ENCODE measurements around the gene TUBA1C.
"Not testable (repeated sequence)": the region's sequence is repeated elsewhere in the genome, so short reads cannot be mapped to it uniquely, and the experiment has no call there.

TUBA1C gene

DNA sequence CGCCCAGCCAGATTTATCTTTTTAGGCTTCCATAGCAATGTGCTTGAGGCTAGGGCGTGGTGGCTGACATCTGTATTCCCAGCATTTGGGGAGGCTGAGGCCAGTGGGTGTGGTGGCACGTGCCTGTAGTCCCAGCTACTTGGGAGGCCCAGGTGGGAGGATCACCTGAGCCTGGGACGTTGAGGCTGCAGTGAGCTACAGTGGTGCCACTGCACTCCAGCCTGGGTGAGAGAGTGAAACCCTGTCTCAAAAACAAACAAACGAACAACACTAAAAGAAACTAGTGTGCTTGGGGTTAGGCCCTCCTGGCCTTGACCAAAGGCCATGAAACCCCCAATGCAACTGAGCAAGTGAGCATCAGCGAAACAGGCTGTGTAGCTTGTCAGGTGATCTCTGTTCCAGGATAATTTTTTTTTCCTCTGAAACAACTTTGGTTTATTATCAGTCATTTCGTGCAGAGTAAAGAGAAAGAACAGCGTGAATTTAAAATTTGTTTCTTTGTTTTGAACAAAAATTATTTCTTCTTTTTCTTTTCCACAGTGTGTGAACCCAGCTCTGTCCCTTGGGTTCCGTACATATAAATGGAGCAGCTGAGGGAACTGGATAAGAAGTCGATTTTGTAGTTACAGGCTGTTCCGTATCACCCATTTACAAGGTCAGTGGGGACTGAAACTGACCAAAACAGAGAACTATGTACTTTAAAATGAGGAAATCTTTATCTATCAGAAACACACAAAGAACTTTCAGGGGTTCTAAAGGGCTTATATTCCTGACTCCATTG, 8.8 kb upstream of the TUBA1C start:
- FAIRE-seq, result no peak

DNA sequence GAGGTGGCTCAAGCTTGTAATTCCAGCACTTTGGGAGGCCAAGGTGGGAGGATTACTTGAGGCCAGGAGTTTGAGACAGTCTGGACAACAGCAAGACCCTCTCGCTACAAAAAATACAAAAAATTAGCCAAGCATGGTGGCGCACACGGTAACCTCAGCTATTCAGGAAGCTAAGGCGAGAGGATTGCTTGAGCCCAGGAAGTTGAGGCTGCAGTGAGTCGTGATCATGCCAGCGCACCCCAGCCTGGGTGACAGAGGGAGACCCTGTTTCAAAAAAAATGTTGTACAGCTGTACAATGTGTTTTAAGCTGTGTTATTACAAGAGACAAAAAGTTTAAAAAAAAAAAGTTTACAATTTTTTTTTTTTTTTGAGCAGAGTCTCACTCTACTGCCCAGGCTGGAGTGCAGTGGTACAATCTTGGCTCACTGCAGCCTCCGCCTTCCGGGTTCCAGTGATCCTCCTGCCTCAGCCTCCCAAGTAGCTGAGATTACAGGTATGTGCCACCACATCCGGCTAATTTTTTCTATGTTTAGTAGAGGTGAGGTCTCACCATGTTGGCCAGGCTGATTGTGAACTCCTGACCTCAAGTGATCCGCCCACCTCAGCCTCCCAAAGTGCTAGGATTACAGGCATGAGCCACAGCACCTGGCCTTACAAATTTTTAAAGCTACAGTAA, 7.2 kb upstream of the TUBA1C start:
- FAIRE-seq, result not testable (repeated sequence)

DNA sequence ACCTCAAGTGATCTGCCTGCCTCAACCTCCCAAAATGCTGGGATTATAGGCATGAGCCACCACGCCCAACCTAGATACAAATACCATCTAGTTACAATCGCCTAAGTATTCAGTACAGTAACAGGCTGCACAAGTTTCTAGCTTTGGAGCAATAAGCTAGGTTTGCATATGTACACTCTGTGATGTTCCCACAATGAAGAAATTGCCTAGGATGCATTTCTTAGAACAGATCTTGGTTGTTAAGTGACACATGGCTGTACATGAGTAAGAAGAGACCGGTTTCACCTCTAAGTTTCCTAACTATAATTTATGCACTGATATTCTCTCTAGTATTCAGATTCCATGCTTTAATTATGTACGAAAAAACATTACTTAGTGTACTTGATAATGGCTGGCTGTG, 5.4 kb upstream of the TUBA1C start:
- FAIRE-seq, result no peak

DNA sequence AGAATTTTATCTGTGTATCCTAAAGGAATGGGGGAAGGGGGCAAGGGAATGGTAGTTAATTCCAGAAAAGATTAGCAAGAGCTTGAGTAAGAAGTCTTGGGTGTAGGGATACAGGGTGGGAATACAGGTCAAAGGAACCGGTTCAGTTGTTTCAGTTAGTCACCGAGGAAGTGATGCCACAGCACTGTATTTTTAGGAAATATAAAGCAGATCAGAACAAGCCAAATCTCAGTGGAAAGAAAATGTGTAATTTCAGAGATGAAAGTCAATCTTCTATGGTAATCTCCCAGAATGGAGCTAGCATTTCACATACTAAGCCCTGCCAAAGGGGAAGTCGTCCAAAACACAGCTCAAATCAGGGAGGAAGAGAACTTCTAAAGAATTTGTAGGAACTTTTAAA, 4.7 kb upstream of the TUBA1C start:
- no peak for FAIRE-seq

DNA sequence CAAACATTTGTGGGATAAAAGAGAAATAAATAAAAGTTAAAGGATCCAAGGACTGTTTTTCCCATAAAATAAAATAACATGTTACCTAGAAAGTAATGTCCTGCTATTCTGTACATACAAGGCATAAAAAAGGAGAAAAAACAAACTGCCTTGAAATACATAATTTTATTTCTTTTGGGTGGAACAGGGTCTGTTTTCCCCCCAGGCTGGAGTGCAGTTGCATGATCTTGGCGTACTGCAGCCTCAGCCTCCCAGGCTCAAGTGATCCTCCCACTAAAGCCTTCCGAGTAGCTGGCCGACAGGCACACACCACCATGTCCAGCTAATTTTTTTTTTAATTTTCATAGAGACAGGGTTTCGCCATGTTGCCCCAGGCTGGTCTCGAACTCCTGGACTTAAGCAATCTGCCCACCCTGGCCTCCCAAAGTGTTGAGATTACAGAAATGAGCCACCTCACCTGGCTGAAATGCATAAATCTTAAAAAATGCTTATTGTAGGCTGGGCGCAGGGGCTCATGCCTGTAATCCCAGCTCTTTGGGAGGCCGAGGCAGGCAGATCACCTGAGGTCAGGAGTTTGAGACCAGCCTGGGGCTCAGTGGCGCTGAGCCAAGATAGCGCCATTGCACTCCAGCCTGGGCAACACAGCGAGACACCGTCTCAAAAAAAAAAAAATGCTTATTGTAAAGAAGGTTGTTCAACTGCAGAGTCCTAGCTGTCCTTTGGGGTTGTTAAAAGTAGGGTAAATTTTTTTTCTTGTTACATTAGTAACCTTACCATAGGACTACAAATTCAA, 4.1 kb upstream of the TUBA1C start:
- no peak for FAIRE-seq

DNA sequence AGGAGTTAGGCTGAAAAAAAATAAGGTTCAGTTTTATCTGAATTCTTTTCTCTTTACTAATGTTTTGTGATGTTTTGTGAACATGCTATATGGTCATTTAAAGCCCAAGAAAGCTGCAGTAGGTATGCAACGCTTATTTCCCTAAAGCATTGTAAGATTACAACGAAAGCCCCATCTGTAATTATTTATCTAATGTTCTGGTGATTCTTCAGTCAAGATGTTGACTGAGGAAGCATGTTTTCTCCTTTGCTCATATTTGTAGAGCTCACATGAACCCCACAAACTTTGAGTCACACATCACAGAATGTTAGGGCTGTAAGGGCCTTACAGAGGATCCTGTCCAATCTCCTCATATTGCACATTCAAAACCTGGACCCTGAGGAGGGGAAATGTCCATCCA, 3.2 kb upstream of the TUBA1C start:
- FAIRE-seq, result no peak

DNA sequence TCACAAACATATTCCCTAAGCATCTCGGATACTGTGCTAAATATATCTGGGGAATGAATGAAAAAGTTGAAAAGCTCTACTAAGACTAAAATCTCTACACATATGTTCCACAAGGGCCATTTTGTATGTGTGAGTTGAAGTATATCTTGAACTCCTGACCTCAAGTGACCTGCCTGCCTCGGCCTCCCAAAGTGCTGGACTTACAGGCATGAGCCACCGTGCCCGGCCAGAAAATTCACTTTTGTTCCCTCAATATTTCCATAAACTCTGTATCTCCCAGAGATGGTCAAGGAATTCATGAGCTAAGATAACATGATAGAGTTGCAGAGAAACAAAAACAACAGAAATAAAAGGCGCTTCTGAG, 1.5 kb upstream of the TUBA1C start:
- no peak for FAIRE-seq

DNA sequence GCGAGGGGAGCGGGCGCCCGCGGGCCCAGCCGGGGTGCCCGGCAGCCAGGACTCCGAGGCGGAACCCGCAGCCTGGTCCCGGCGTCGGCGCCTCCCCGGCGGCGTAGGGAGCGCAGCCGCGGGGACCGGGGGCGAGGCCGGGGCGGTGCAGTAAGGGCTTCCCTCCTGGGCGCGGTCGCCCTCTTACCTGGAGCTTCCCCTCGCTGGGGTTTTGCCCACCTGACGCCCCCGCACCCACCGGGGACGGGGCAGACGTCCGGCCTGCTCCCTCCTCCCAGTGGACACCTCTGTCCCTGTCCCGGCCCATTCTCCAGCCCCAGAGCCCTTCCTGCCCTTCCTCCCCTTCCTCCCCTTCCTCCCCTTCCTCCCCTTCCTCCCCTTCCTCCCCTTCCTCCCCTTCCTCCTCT, 413 bp upstream of the TUBA1C start:
- FAIRE-seq, result no peak

DNA sequence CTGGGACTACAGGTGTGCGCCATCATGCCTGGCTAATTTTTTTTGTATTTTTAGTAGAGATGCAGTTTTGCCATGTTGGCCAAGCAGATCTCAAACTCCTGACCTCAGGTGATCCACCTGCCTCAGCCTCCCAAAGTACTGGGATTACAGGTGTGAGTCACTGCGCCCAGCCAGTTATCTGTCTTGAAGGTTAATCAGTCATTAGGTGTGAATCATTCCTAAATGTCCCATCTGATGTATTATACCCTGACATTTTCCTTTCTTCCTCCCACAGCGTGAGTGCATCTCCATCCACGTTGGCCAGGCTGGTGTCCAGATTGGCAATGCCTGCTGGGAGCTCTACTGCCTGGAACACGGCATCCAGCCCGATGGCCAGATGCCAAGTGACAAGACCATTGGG, 4.3 kb downstream of the TUBA1C start:
- not testable (repeated sequence) for FAIRE-seq

DNA sequence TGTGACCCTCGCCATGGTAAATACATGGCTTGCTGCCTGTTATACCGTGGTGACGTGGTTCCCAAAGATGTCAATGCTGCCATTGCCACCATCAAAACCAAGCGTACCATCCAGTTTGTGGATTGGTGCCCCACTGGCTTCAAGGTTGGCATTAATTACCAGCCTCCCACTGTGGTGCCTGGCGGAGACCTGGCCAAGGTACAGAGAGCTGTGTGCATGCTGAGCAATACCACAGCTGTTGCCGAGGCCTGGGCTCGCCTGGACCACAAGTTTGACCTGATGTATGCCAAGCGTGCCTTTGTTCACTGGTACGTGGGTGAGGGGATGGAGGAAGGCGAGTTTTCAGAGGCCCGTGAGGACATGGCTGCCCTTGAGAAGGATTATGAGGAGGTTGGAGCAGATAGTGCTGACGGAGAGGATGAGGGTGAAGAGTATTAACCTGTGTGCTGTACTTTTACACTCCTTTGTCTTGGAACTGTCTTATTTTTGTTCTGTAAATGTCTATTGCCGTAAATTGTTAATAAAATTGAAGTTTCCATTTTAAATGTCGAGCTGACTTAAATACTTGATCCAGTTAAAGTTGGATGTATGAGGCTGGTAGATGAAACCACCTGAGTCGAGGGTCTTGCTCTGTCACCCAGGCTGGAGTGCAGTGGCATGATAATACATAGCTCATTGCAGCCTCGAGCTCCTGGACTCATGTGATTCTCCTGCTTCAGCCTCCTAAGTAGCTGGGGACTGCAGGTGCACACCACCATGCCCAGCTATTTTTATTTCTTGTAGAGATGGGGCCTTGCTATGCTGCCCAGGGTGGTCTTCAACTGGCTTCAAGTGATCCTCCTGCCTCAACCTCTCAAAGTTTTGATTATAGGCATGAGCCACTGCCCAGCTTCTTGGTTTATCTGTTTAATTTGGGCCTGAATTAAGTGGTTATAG, 8.2 kb downstream of the TUBA1C start:
- FAIRE-seq, result no peak

DNA sequence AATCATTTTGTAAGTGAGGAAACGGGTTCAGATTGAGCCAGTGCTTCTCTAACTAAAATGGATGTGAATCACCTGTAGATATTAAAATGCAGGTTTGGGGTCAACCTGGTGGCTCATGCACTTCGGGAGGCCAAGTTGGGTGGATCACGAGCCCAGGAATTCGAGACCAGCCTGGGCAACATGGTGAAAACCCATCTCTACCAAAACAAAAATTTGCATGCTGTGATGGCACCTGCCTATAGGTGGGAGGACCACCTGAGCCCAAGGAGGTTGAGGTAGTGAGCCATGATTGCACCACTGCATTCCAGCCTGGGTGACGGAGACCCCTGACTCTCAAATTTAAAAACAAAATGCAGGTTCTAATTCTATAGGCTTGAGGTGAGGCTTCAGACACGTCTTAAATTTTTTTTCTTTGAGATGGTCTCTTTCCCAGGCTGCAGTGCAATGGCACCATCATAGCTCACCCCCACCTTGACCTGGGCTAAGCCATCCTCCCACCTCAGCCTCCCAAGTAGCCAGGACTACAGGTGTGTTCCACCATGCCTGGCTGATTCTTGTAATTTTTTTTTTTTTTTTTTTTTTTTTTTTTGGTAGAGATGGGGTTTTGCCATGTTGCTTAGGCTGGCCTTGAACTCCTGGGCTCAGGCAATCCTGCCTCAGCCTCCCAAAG, 9.0 kb downstream of the TUBA1C start:
- no peak for FAIRE-seq

DNA sequence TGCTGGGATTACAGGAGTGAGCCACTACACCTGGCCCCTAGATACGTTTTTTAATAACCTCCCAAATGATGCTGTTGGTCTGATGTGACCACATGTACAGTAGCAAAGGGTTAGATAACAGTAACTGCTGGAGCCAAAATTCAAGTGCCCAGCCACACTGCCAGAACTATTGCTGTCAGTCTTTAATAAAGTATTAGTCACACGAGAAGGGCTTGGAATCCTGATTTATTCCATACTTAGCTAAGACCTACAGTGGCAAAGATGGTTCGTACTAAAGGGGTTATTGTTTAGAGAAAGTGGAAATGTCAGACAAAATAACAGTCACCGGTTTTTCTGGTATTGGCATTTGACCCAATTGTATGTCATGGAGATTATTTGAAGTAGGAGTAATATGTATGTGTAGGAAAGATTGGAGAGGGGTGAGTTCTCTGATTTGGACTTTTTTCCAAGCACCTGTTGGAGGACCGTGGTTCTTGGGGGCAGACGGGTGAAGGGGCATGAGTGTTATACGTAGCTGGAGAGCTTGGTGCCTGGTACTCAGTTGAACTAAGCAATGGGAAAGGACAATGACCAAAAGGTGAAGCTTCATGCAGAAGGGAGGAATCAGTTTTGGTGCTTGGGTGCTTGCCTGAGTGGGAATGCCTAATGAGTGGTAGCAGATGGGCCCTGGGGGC, 9.7 kb downstream of the TUBA1C start:
- FAIRE-seq, result no peak

DNA sequence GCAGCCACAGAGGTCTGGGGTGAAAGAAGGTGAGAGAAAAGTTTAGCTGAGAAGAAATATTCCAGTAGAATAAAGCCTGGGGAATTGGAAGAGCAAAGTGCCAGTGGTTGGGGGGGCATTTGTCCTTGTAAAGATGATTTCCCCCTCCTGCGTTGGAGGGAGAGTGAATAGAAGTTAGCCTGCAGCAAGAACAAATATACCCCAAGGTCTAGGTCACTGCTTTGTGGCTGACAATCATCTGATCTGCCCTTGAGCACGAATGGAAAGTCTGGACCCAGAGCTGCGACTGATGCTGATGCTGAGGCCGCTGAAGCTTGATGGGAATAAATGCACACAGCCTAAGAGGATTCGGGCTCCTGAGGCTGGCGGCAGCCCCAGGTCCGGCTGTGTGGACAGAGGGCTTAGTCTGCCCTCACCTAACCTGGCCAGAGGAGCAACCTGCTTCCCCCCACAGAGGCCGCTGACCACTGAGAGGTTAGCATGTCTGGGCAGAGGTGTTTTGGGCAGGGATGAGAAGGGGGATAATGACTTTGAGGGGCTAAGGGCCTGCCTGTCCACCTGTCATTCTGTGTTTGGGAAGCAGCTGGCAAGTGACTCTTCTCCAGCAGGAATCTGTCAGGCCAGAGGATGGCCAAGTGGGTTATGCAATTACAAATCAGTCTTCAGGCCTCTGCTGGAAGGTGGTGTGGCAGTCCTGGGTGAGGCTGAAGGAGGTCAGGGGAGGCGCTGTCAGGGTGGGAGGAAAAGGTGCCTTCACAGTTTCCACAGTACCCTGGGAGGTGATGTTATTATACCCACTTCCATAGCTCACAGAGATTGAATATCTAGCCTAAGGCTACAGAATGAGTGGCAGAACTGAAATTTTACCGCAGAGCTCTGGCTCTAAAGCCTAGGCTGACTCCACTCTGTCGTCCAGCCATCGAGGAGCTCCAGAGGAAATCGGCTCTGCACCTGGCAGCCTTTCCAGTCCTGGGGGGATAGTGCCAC, 11.7 kb downstream of the TUBA1C start:
- FAIRE-seq, result no peak

DNA sequence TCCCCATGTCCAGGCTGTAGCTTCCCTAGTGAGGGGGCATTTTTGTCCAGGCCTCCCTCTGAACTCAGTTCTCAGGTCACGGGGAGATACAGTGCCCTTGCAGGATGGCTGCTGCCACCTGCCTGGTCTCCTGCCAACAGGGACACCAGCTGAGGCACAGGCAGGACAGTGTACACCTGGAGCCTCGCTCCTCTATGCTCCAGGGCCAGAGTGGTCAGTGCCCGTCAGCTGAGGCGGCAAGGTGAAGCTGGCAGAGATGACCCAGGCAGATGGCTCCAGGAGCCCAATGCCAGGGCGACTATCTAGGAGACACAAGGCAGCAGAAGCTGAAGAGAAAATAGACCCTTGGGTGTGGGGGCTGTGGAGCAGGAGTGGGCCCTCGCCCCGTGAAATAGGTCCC, 12.6 kb downstream of the TUBA1C start:
- no peak for FAIRE-seq

DNA sequence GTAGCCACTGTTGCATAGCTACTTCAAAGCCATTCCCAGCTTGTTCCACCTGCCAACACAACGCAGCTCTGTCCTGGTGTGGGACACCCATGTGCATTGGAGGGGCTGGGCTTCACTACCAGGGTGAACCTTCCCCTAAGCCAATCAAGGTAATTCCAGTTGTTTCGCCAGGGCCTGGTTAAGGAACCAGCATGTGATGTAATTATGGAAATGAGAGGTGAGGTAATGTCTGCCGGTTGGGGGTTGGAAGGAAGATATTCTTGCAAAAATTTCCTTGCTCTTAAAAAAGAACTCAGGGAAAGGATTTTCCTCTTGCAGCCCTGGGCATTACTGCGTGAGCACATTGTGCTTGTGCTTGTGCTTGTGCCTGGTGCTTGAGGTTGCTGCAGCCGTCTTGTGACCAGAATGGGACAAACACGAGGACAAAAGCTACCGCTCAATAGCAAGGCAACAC, 14.9 kb downstream of the TUBA1C start:
- FAIRE-seq, result no peak

DNA sequence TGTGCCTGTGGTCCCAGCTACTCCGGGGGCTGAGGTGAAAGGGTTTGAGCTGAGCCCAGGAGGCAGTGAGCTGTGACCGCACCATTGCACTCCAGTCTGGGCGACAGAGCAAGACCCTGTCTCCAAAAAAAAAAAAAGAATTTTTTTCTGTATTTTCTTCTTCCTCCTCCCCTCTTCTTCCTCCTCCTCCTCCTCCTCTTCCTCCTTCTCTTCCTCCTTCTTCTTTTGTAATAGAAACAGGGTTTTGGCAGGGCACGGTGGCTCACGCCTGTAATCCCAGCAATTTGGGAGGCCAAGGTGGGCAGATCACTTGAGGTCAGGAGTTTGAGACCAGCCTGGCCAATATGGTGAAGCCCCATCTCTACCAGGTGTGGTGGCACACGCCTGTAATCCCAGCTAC, 15.7 kb downstream of the TUBA1C start:
- not testable (repeated sequence) for FAIRE-seq

DNA sequence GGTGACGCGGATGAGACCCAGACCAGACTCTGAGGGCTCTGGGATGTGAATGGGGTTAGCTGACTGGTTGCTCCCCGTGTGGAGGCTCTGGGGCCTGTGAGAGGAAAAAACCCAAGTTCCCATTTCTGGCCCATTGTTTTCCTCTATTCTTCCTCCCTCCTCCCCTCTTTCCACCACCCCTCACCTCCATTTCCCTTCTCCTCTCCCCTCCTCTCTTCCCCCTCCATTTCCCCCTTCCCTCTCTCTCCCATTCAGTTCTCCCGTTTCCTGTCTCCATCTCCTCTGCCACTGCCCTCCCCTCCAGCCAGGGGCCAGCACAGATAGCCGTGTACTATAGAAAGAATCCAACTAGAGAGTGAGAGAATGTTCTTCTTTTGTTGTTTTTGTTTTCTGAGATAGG, 17.4 kb downstream of the TUBA1C start:
- FAIRE-seq, result no peak

DNA sequence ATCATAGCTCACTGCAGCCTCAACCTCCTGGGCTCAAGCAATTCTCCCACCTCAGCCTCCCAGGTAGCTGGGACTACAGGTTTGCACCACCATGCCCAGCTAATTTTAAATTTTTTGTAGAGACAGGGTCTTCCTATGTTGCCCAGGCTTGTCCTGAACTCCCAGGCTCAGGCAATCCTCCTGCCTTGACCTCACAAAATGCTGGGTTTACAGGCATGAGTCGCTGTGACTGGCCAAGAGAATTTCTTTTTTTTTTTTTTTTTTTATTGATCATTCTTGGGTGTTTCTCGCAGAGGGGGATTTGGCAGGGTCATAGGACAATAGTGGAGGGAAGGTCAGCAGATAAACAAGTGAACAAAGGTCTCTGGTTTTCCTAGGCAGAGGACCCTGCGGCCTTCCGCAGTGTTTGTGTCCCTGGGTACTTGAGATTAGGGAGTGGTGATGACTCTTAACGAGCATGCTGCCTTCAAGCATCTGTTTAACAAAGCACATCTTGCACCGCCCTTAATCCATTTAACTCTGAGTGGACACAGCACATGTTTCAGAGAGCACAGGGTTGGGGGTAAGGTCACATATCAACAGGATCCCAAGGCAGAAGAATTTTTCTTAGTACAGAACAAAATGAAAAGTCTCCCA, 18.0 kb downstream of the TUBA1C start:
- not testable (repeated sequence) for FAIRE-seq

DNA sequence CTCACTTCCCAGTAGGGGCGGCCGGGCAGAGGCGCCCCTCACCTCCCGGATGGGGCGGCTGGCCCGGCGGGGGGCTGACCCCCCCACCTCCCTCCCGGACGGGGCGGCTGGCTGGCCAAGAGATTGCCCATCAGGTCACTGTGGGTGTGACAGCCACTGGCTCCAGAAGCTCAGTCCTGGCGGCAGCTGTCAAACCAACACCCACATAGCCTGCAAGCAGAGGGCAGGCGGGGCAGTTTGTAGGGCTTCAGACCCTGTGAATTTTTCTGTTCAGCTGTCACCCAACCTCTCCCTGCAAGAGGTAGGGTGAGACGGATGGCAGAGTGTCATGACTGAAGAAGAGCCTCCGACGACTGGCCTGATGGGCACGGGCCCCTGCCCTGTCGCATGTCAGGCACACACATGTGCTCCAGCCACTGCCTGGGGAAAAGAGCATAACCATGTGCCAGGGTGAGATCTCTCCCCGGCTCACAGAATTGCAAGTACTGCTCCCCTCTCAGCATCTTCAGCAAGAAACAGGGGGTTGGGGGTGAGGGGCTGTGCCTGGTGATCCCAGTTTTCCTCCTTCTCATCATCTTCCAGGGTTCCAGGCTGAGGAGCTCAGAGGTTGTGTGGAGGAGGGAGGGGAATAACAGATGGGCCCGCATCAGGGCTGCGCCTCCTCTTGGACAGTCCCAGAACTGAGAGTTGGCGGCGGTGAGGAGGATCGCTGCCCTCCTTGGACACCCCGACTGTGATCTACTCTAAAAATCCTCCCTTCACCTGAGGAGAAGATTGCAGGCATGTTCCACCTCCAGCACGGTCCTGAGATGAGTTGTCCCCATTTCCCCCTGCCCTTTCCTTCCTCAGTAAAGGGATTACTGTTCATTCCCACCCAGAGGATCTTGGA, 18.9 kb downstream of the TUBA1C start:
- no peak for FAIRE-seq
